Endodermal cell (in vitro differentiated cells): ENCODE data around the gene ZNF385D. TPM values are rescaled to one million over a fixed set of nuclear protein-coding genes. Genes with fewer than 3 reads are reported as not detected.

Experiments
- DNase-seq: peaks from one replicate; pipeline ENCODE4 v3.0.0-alpha.2; 2017
- H3K27ac ChIP-seq: 2 replicates; pipeline ENCODE4 v1.5.1; 2013; ENCODE audit warnings: mild to moderate bottlenecking, low read depth, low read length, moderate library complexity
- H3K27me3 ChIP-seq: 2 replicates; pipeline ENCODE4 v1.6.1; 2013; ENCODE audit warnings: mild to moderate bottlenecking, low read length, moderate library complexity; ENCODE audit not compliant: insufficient read depth, control insufficient read depth, poor library complexity, severe bottlenecking
- H3K36me3 ChIP-seq: 2 replicates; pipeline ENCODE4 v1.7.0; 2013; ENCODE audit warnings: mild to moderate bottlenecking, low read length, moderate library complexity; ENCODE audit not compliant: control insufficient read depth, insufficient read depth
- H3K4me1 ChIP-seq: one replicate; pipeline ENCODE4 v1.7.0; 2013; ENCODE audit warnings: low read length; ENCODE audit not compliant: control insufficient read depth, insufficient read depth
- H3K4me3 ChIP-seq: 2 replicates; pipeline ENCODE4 v1.5.1; 2013; ENCODE audit warnings: mild to moderate bottlenecking, low read length, moderate library complexity
- H3K9ac ChIP-seq: 2 replicates; pipeline ENCODE4 v1.6.1; 2013; ENCODE audit warnings: mild to moderate bottlenecking, low read length, moderate library complexity; ENCODE audit not compliant: poor library complexity, severe bottlenecking; ENCODE audit errors: extremely low read depth
- H3K9me3 ChIP-seq: 2 replicates; pipeline ENCODE4 v1.6.1; 2013; ENCODE audit warnings: mild to moderate bottlenecking, low read length, moderate library complexity; ENCODE audit not compliant: control insufficient read depth
- H3K27ac Mint-ChIP-seq: 2 replicates; pipeline ENCODE4 v1.8.0; 2020; ENCODE audit warnings: mixed read lengths
- H3K27me3 Mint-ChIP-seq: 2 replicates; pipeline ENCODE4 v1.8.0; 2021; ENCODE audit warnings: mild to moderate bottlenecking, mixed read lengths; ENCODE audit not compliant: insufficient read depth
- H3K36me3 Mint-ChIP-seq: 2 replicates; pipeline ENCODE4 v1.8.0; 2020; ENCODE audit warnings: low read depth, mixed read lengths
- H3K4me1 Mint-ChIP-seq: 2 replicates; pipeline ENCODE4 v1.8.0; 2020; ENCODE audit warnings: mixed read lengths
- H3K4me3 Mint-ChIP-seq: 2 replicates; pipeline ENCODE4 v1.8.0; 2020; ENCODE audit warnings: mild to moderate bottlenecking, moderate library complexity, mixed read lengths
- H3K9me3 Mint-ChIP-seq: 2 replicates; pipeline ENCODE4 v1.8.0; 2020; ENCODE audit warnings: mild to moderate bottlenecking, mixed read lengths
- CTCF ChIP-seq: fragments of 200-600 bp; sonication (generic); conservative IDR thresholded peaks from 2 replicates; pipeline ENCODE4 v1.5.0; 2021; ENCODE audit warnings: antibody characterized with exemption, mild to moderate bottlenecking
- WGBS, 2 experiments: methylation state at CpG; one replicate each; pipeline versions ENCODE4 v1.1.5 to v1.1.7; 2013; ENCODE audit warnings: missing lambda C conversion rate in 2 of 2, mixed read lengths in 1 of 2; ENCODE audit not compliant: insufficient coverage in 1 of 2, insufficient read length in 1 of 2; 5-methylcytosine and 5-hydroxymethylcytosine counted together
- total RNA-seq, 2 donors: library from RNA; stranded (reverse); fragmentation: NEBNext Ultra II Directional in 1 of 2; extraction: Animal tissue kit (Norgen Biotek cat#: 25700) in 1 of 2; gene quantifications; 2 replicates in 1 of 2; 3 replicates in 1 of 2; pipeline ENCODE4 v1.2.1, GENCODE V29; 2021

ZNF385D gene
- total RNA-seq, 2 donors from 2014 or later: 1.1 to 3.7 TPM

GRCh38 chr3:21777821-21778220 is 26.8 kb upstream of the ZNF385D start:
- WGBS, 2 experiments: 87 to 92% methylated on average over 2 of the region's 2 CpGs
- no peaks in the 10 kb centered on the region for H3K36me3 ChIP-seq
- no peak overlapping the region for H3K9ac ChIP-seq
- no peaks in the 10 kb centered on the region for H3K27me3 ChIP-seq
- TF ChIP-seq CTCF: no peak
- no peak overlapping the region for H3K4me3 ChIP-seq
- H3K4me1 ChIP-seq: no peaks in the 10 kb centered on the region
- Mint-ChIP-seq H3K36me3 (no peaks in the 10 kb centered on the region), H3K4me3 (no peak overlapping the region), H3K4me1 (no peaks in the 10 kb centered on the region), H3K27me3 (peaks cover 7% of the 10 kb centered on the region), H3K9me3 (peaks cover 1% of the 10 kb centered on the region), H3K27ac (no peak overlapping the region)
- DNase-seq: no peak
- H3K27ac ChIP-seq: no peak overlapping the region
- no peaks in the 10 kb centered on the region for H3K9me3 ChIP-seq

GRCh38 chr3:21766002-21766401 is 15.0 kb upstream of the ZNF385D start:
- Histone ChIP-seq H3K4me1 (no peaks in the 10 kb centered on the region), H3K9ac (no peak overlapping the region), H3K36me3 (no peaks in the 10 kb centered on the region), H3K9me3 (no peaks in the 10 kb centered on the region), H3K27me3 (no peaks in the 10 kb centered on the region), H3K27ac (no peak overlapping the region), H3K4me3 (no peak overlapping the region)
- no peaks in the 10 kb centered on the region for H3K4me1 Mint-ChIP-seq
- no peak for TF ChIP-seq CTCF
- no peaks in the 10 kb centered on the region for H3K36me3 Mint-ChIP-seq
- 75 to 96% methylated on average over 1 of the region's 2 CpGs for WGBS, 2 experiments
- no peak overlapping the region for H3K27ac Mint-ChIP-seq
- H3K4me3 Mint-ChIP-seq: no peak overlapping the region
- peaks cover 7% of the 10 kb centered on the region for H3K9me3 Mint-ChIP-seq
- no peak for DNase-seq
- H3K27me3 Mint-ChIP-seq: peaks cover 2% of the 10 kb centered on the region

GRCh38 chr3:21755896-21756295 is 4.9 kb upstream of the ZNF385D start:
- WGBS, 2 experiments: 87 to 95% methylated on average over 5 of the region's 5 CpGs
- no peak overlapping the region for H3K4me3 ChIP-seq
- H3K4me1 Mint-ChIP-seq: peaks cover 6% of the 10 kb centered on the region
- H3K27ac ChIP-seq: no peak overlapping the region
- no peaks in the 10 kb centered on the region for H3K36me3 ChIP-seq
- H3K27ac Mint-ChIP-seq: no peak overlapping the region
- TF ChIP-seq CTCF: no peak
- peaks cover 3% of the 10 kb centered on the region for H3K27me3 Mint-ChIP-seq
- H3K9me3 Mint-ChIP-seq: no peaks in the 10 kb centered on the region
- H3K4me1 ChIP-seq: no peaks in the 10 kb centered on the region
- DNase-seq: no peak
- no peaks in the 10 kb centered on the region for H3K27me3 ChIP-seq
- no peaks in the 10 kb centered on the region for H3K9me3 ChIP-seq
- no peaks in the 10 kb centered on the region for H3K36me3 Mint-ChIP-seq
- H3K9ac ChIP-seq: no peak overlapping the region
- no peak overlapping the region for H3K4me3 Mint-ChIP-seq
